ENCODE measurements around the gene CALML3.

- TF ChIP-seq CTCF (conservative IDR thresholded peaks at IDR 0.05; ENCODE audit: low read depth, low read length) (no peak), EZH2 (IDR thresholded peaks at IDR 0.05; ENCODE audit: borderline replicate concordance, low read depth, low read length, poor library complexity, severe bottlenecking) (no peak)
These were observed 14.3 kb downstream of the CALML3 start for GRCh38 chr10:5538892-5539651.

Data from A673 (cell line).